Activated T-helper 2 cell treated with anti-CD3 and anti-CD28 coated beads, Interferon-gamma antibody, Interleukin-2, Interleukin-4, amounts not matched to agents 10 μg/mL and 5 μg/mL and 100 μg/mL, durations not matched to agents 14 hours and 24 hours and 36 hours (primary cell): ENCODE results near the gene SH2D1B. TPM values are rescaled to one million over a fixed set of nuclear protein-coding genes. Genes with fewer than 3 reads are reported as not detected.

ENCODE experiments used
- total RNA-seq: library from RNA; stranded (reverse); gene quantifications from 2 replicates; pipeline ENCODE4 v1.2.3, GENCODE V29; 2022

Gene SH2D1B
- total RNA-seq, 1 donor from 2014 or later, result 0.84 TPM

Other genes starting within 250 kb of the SH2D1B start
- not detected in 2 replicates for gene SPATA46, start 35.3 kb downstream of the SH2D1B start, total RNA-seq
- 0.05 and 0.07 TPM in 2 replicates for gene C1orf226, start 30.4 kb downstream of the SH2D1B start, total RNA-seq
- 56.3 and 56.7 TPM in 2 replicates for gene UHMK1, start 85.7 kb upstream of the SH2D1B start, total RNA-seq
- gene UAP1, start 149.6 kb upstream of the SH2D1B start, total RNA-seq, result 50.4 and 54.7 TPM in 2 replicates
- 0.80 and 1.1 TPM in 2 replicates for gene DDR2, start 220.3 kb upstream of the SH2D1B start, total RNA-seq